Astrocyte (in vitro differentiated cells and primary cell): ENCODE results near the gene IGFALS. TPM values are rescaled to one million over a fixed set of nuclear protein-coding genes. Genes with fewer than 3 reads are reported as not detected.

Experiments
- DNase-seq: peaks from one replicate; pipeline ENCODE4 v3.0.0-alpha.2; 2010; ENCODE audit warnings: low read depth
- FAIRE-seq: peaks from 2 replicates; lab custom pipeline; 2011; peaks lifted over from hg19 to GRCh38; lab: Jason Lieb, UNC
- H2AFZ ChIP-seq: 2 replicates; pipeline ENCODE4 v1.6.0; 2012; ENCODE audit warnings: low read depth, low read length, inconsistent platforms
- H3K27ac ChIP-seq: 2 replicates; pipeline ENCODE4 v1.5.1; 2011; ENCODE audit warnings: low read depth, low read length, inconsistent platforms
- H3K27me3 ChIP-seq: 2 replicates; pipeline ENCODE4 v1.6.0; 2011; ENCODE audit warnings: low read length, inconsistent platforms; ENCODE audit not compliant: insufficient read depth
- H3K36me3 ChIP-seq: 2 replicates; pipeline ENCODE4 v1.5.1; 2011; ENCODE audit warnings: low read length, inconsistent platforms; ENCODE audit not compliant: insufficient read depth
- H3K4me1 ChIP-seq: 2 replicates; pipeline ENCODE4 v1.5.1; 2011; ENCODE audit warnings: low read length, inconsistent platforms; ENCODE audit not compliant: insufficient read depth
- H3K4me2 ChIP-seq: 2 replicates; pipeline ENCODE4 v1.6.0; 2012; ENCODE audit warnings: low read length, inconsistent platforms
- H3K4me3 ChIP-seq: 2 replicates; pipeline ENCODE4 v1.5.1; 2011; ENCODE audit warnings: low read depth, mild to moderate bottlenecking, low read length, inconsistent platforms; ENCODE audit not compliant: insufficient read depth
- H3K79me2 ChIP-seq: 2 replicates; pipeline ENCODE4 v1.6.0; 2012; ENCODE audit warnings: mild to moderate bottlenecking, low read length, inconsistent platforms; ENCODE audit not compliant: insufficient read depth
- H3K9ac ChIP-seq: 2 replicates; pipeline ENCODE4 v1.6.0; 2012; ENCODE audit warnings: mild to moderate bottlenecking, low read length, inconsistent platforms
- H3K9me3 ChIP-seq: 2 replicates; pipeline ENCODE4 v1.5.1; 2012; ENCODE audit warnings: low read depth, mild to moderate bottlenecking, low read length, inconsistent platforms; ENCODE audit not compliant: insufficient read depth
- H4K20me1 ChIP-seq: 2 replicates; pipeline ENCODE4 v1.6.0; 2012; ENCODE audit warnings: low read length, inconsistent platforms; ENCODE audit not compliant: insufficient read depth
- H3K27ac Mint-ChIP-seq: one replicate; pipeline ENCODE4 v1.8.0; 2021; ENCODE audit warnings: mild to moderate bottlenecking, mixed read lengths; ENCODE audit not compliant: unreplicated experiment
- H3K27me3 Mint-ChIP-seq: one replicate; pipeline ENCODE4 v1.8.0; 2021; ENCODE audit warnings: low read depth, mixed read lengths; ENCODE audit not compliant: unreplicated experiment
- H3K36me3 Mint-ChIP-seq: one replicate; pipeline ENCODE4 v1.8.0; 2021; ENCODE audit warnings: low read depth, mixed read lengths; ENCODE audit not compliant: unreplicated experiment
- H3K4me1 Mint-ChIP-seq: one replicate; pipeline ENCODE4 v1.8.0; 2021; ENCODE audit warnings: low read depth, mixed read lengths; ENCODE audit not compliant: unreplicated experiment
- H3K4me3 Mint-ChIP-seq: one replicate; pipeline ENCODE4 v1.8.0; 2021; ENCODE audit warnings: mild to moderate bottlenecking, moderate library complexity, mixed read lengths; ENCODE audit not compliant: unreplicated experiment
- H3K9me3 Mint-ChIP-seq: one replicate; pipeline ENCODE4 v1.8.0; 2021; ENCODE audit warnings: mild to moderate bottlenecking, mixed read lengths; ENCODE audit not compliant: unreplicated experiment
- CTCF ChIP-seq: IDR thresholded peaks from 2 replicates; pipeline ENCODE4 v1.5.1; 2011; ENCODE audit warnings: low read depth, mild to moderate bottlenecking, inconsistent platforms, low read length, moderate library complexity; ENCODE audit not compliant: insufficient read depth
- EZH2 ChIP-seq: IDR thresholded peaks from 2 replicates; pipeline ENCODE4 v1.6.1; 2012; ENCODE audit warnings: mild to moderate bottlenecking, low read length, inconsistent platforms; ENCODE audit not compliant: insufficient read depth
- total RNA-seq: library from RNA; stranded (reverse); gene quantifications from 2 replicates; pipeline ENCODE4 v1.2.1, GENCODE V29; 2021

Gene IGFALS
- total RNA-seq, 1 donor from 2014 or later: not detected

GRCh38 chr16:1830213-1830612 lies 36.7 kb upstream of the IGFALS start:
- H4K20me1 ChIP-seq: peaks cover 24% of the 10 kb centered on the region
- no peak overlapping the region for H3K4me2 ChIP-seq
- Mint-ChIP-seq H3K36me3 (peaks cover 6% of the 10 kb centered on the region), H3K4me1 (peaks cover 12% of the 10 kb centered on the region), H3K4me3 (no peak overlapping the region), H3K27me3 (no peaks in the 10 kb centered on the region), H3K27ac (no peak overlapping the region), H3K9me3 (peaks cover 5% of the 10 kb centered on the region)
- H3K36me3 ChIP-seq: peaks cover 6% of the 10 kb centered on the region
- peaks cover 32% of the 10 kb centered on the region for H3K79me2 ChIP-seq
- no peak overlapping the region for H2AFZ ChIP-seq
- TF ChIP-seq EZH2 (no peak), CTCF (no peak)
- H3K27me3 ChIP-seq: no peaks in the 10 kb centered on the region
- FAIRE-seq (no peak), DNase-seq (no peak)
- H3K27ac ChIP-seq: no peak overlapping the region
- H3K4me1 ChIP-seq: peaks cover 5% of the 10 kb centered on the region
- H3K9me3 ChIP-seq: no peaks in the 10 kb centered on the region
- no peak overlapping the region for H3K9ac ChIP-seq
- H3K4me3 ChIP-seq: no peak overlapping the region

- H3K27me3 ChIP-seq: no peaks in the 10 kb centered on the region
- no peaks in the 10 kb centered on the region for H3K9me3 ChIP-seq
- peaks cover 5% of the 10 kb centered on the region for H3K9me3 Mint-ChIP-seq
- peak overlapping the region; percentile 94 for H3K4me2 ChIP-seq
- H3K4me3 ChIP-seq: peak overlapping the region; percentile 99
- H3K9ac ChIP-seq: no peak overlapping the region
- no peaks in the 10 kb centered on the region for H3K27me3 Mint-ChIP-seq
- H3K36me3 Mint-ChIP-seq: peaks cover 6% of the 10 kb centered on the region
- TF ChIP-seq CTCF (no peak), EZH2 (no peak)
- no peak overlapping the region for H3K27ac ChIP-seq
- no peak overlapping the region for H2AFZ ChIP-seq
- peaks cover 12% of the 10 kb centered on the region for H3K4me1 Mint-ChIP-seq
- DNase-seq (no peak), FAIRE-seq (no peak)
- peaks cover 5% of the 10 kb centered on the region for H3K4me1 ChIP-seq
- H3K36me3 ChIP-seq: peaks cover 6% of the 10 kb centered on the region
- peak overlapping the region; percentile 91 for H3K4me3 Mint-ChIP-seq
- H3K79me2 ChIP-seq: peaks cover 34% of the 10 kb centered on the region
- H3K27ac Mint-ChIP-seq: no peak overlapping the region
- peaks cover 34% of the 10 kb centered on the region for H4K20me1 ChIP-seq
Observed at GRCh38 chr16:1828645-1829410, 35.3 kb upstream of the IGFALS start.
